Measurements from ENCODE around the gene ENO4. TPM values are rescaled to one million over a fixed set of nuclear protein-coding genes. Genes with fewer than 3 reads are reported as not detected.

ENO4 gene
- polyA plus RNA-seq, 3 donors, result not detected

GRCh38 chr10:116909307-116909706 is 60.0 kb downstream of the ENO4 start:
- no peaks in the 10 kb centered on the region for H4K20me1 ChIP-seq (ENCODE audit: insufficient read depth, low read length)
- intact Hi-C loops (cut with micrococcal nuclease), result no loop called here
- H3K4me1 ChIP-seq (ENCODE audit: control insufficient read depth in 1 of 2, insufficient read depth in 2 of 2, low read length in 2 of 2), result no peaks in the 10 kb centered on the region
- no peak for TF ChIP-seq CTCF (IDR thresholded peaks at IDR 0.05)
- no peak overlapping the region for H3K9ac ChIP-seq (ENCODE audit: insufficient read depth, low read length, poor library complexity, severe bottlenecking)
- Mint-ChIP-seq H3K4me3 (no peak overlapping the region), H3K36me3 (peaks cover 61 to 83% of the 10 kb centered on the region in 2 donors), H3K4me1 (peaks cover under 1% of the 10 kb centered on the region), H3K9me3 (peaks cover 0 to 3% (median 0%) of the 10 kb centered on the region in 7 donors), H3K27ac (no peak overlapping the region), H3K27me3 (ENCODE audit: low read depth in 3 of 3) (no peaks in the 10 kb centered on the region)
- H3K27ac ChIP-seq (ENCODE audit: low read depth in 1 of 2, low read length in 2 of 2), result no peak overlapping the region
- no peaks in the 10 kb centered on the region for H3K9me3 ChIP-seq (replicated peaks in 1 of 2; ENCODE audit: control insufficient read depth in 1 of 2, insufficient read depth in 1 of 2, low read length in 2 of 2)
- no peak overlapping the region for H3K4me3 ChIP-seq (replicated peaks in 1 of 3; ENCODE audit: low read depth in 2 of 3, low read length in 3 of 3)
- H3K36me3 ChIP-seq (replicated peaks in 1 of 2; ENCODE audit: control insufficient read depth in 1 of 2, insufficient read depth in 2 of 2, low read length in 2 of 2), result peaks cover 68 to 99% of the 10 kb centered on the region in 2 donors
- no peak overlapping the region for H3K4me2 ChIP-seq (replicated peaks; ENCODE audit: extremely low read depth, low read length, poor library complexity, severe bottlenecking)
- no peak overlapping the region for H2AFZ ChIP-seq (ENCODE audit: insufficient read depth, low read depth, low read length, poor library complexity, severe bottlenecking)
- H3K79me2 ChIP-seq (ENCODE audit: insufficient read depth, low read length), result no peaks in the 10 kb centered on the region
- no peaks in the 10 kb centered on the region for H3K27me3 ChIP-seq (ENCODE audit: control insufficient read depth in 2 of 2, insufficient read depth in 2 of 2, low read length in 2 of 2)
- no CpG with 5 or more reads among the region's 1 CpG for WGBS (ENCODE audit: insufficient coverage)
- DNase-seq, result no peak

- Histone ChIP-seq H2AFZ (ENCODE audit: insufficient read depth, low read depth, low read length, poor library complexity, severe bottlenecking) (no peak overlapping the region), H3K27me3 (ENCODE audit: control insufficient read depth in 2 of 2, insufficient read depth in 2 of 2, low read length in 2 of 2) (no peaks in the 10 kb centered on the region), H4K20me1 (ENCODE audit: insufficient read depth, low read length) (no peaks in the 10 kb centered on the region), H3K9ac (ENCODE audit: insufficient read depth, low read length, poor library complexity, severe bottlenecking) (no peak overlapping the region), H3K9me3 (replicated peaks in 1 of 2; ENCODE audit: control insufficient read depth in 1 of 2, insufficient read depth in 1 of 2, low read length in 2 of 2) (no peaks in the 10 kb centered on the region), H3K36me3 (replicated peaks in 1 of 2; ENCODE audit: control insufficient read depth in 1 of 2, insufficient read depth in 2 of 2, low read length in 2 of 2) (peaks cover 59 to 96% of the 10 kb centered on the region in 2 donors), H3K4me2 (replicated peaks; ENCODE audit: extremely low read depth, low read length, poor library complexity, severe bottlenecking) (no peak overlapping the region), H3K4me1 (ENCODE audit: control insufficient read depth in 1 of 2, insufficient read depth in 2 of 2, low read length in 2 of 2) (peaks cover 2 to 4% of the 10 kb centered on the region in 2 donors), H3K27ac (ENCODE audit: low read depth in 1 of 2, low read length in 2 of 2) (no peak overlapping the region), H3K79me2 (ENCODE audit: insufficient read depth, low read length) (no peaks in the 10 kb centered on the region), H3K4me3 (replicated peaks in 1 of 3; ENCODE audit: low read depth in 2 of 3, low read length in 3 of 3) (no peak overlapping the region)
- H3K9me3 Mint-ChIP-seq, result peaks cover 0 to 2% (median 0%) of the 10 kb centered on the region in 7 donors
- peak overlapping the region in 1 of 7 donors; percentile 37 for H3K27ac Mint-ChIP-seq
- intact Hi-C loops (cut with micrococcal nuclease), result no loop called here
- H3K4me1 Mint-ChIP-seq, result peaks cover 11% of the 10 kb centered on the region
- no peak overlapping the region for H3K4me3 Mint-ChIP-seq
- DNase-seq, result no peak
- H3K36me3 Mint-ChIP-seq, result peaks cover 67 to 83% of the 10 kb centered on the region in 2 donors
- 100% methylated on average over 2 of the region's 3 CpGs for WGBS (ENCODE audit: insufficient coverage)
- no peaks in the 10 kb centered on the region for H3K27me3 Mint-ChIP-seq (ENCODE audit: low read depth in 3 of 3)
- TF ChIP-seq CTCF (IDR thresholded peaks at IDR 0.05), result no peak
These were observed 61.6 kb downstream of the ENO4 start for GRCh38 chr10:116910910-116911309.
